ENCODE data around the gene ZNF19.

Gene ZNF19

DNA sequence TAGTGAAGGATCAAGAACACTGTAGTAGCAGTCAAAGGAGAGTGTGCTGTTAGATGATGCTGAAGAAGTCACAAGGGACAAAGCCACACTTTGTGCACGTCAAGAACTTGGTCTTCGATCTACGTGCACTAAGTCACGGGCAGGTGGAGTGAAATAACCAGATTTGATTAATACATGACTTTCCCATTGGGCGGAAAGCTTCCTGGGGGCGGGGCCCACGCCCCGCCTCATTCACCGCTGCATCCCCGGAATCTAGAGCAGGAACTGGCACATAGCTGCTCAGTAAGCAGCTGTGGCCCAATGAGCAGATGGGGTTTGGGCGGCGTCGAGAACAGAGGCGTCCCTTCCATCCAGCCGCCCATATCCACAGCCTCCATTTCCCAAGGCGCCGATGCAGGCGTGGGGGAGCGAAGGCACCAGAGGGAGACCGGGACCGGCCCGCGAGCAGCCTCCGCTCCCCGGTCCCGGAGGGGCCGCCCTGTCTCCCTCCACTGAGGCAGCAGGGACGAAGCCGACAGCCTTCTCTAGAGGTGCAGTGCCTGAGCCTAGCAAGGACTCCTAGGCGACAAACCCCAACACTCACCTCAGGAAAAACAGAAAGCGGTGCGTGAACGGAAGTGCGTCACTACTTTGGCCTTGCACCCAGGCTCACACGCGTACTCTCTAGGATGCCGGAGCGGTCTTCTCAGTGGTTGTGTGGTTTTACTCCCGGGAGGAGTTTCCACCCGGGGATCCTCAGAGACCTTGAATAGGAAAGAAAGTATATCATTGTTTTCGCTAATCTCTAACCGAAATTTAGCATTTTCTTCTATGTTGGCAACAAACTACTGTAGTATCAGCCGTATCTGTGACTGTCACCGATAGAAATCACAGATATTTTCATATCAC, 4.9 kb downstream of the ZNF19 start:
- DNase-seq, result peak; percentile 62 to 68

- no peak for DNase-seq
Observed at GRCh38 chr16:71482569-71482968, 6.6 kb downstream of the ZNF19 start.

- DNase-seq, result no peak
Observed at GRCh38 chr16:71480956-71481355, 8.2 kb downstream of the ZNF19 start.

DNA sequence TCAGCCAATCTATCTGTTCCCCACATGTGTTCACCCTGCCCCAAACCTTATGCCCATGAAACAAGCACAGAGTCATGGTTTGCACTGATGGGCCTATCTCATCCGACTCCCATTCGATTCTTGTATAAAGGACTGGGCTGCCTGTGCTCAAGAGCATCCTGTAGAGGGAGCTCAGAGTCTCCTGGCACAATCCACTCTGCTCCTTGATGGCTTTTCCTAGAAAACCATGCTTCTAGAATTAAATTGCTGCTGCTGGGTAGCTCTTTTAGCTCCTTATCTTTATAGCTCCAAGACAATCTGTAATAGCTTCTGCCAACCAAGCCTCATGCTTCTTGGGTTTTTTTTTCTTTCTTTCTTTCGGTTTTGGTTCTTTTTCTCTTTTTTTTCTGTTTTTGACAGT, 9.7 kb downstream of the ZNF19 start:
- DNase-seq, result no peak

- no peak for DNase-seq
Observed at GRCh38 chr16:71476457-71477124, 12.5 kb downstream of the ZNF19 start.

GRCh38 chr16:71474864-71475263, 14.3 kb downstream of the ZNF19 start:
- DNase-seq, result no peak

- DNase-seq, result no peak
Observed at GRCh38 chr16:71473891-71474290, 15.2 kb downstream of the ZNF19 start.

DNA sequence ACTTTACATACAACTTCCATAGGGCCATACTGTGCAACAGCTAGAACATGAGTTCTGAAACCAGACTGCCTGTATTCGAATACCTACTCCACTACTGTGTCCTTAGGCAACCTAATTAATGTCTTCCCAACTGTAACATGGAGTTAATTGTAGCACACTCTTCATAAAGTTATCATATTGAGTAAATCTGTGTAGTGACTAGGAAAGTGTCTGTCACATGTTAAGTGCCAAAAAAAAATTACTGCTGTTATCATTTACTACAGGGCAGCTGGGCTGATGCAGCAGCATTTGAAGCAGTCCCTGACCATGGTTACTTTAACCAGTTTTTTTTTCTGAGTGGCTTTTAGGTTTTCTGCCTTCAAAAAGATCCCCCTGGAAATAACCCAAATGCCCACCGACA, 16.2 kb downstream of the ZNF19 start:
- DNase-seq, result no peak

GRCh38 chr16:71472051-71472450, 17.1 kb downstream of the ZNF19 start:
- no peak for DNase-seq

- peak; percentile 33 to 37 for DNase-seq
Observed at GRCh38 chr16:71467810-71468209, 21.3 kb downstream of the ZNF19 start.

DNA sequence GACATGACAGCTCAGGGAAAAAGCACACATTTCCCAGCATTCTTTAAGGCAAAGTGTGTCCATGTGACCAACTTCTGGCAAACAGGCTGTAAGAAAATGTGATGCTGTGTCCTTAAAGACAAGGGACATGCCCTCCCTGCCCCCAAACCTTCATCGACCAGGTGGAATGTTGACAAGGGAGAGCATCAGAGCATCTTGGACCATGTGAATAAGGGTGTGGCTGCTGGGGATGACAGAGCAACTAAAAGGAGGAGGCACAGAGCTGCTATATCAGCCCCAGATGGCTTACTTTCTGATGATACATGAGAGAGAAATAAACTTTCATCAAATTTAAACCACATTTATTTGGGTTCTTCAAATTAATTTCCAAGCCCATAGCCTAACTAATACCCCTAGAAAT, 24.9 kb downstream of the ZNF19 start:
- no peak for DNase-seq

GRCh38 chr16:71461686-71462648, 27.2 kb downstream of the ZNF19 start, which contains the start of gene ZNF23:
Gene ZNF23, minus strand, starts transcription at chr16:71462247. Its CDS starts 5,451 bp downstream, at chr16:71456796.
- peak; percentile 62 to 63 for DNase-seq

DNA sequence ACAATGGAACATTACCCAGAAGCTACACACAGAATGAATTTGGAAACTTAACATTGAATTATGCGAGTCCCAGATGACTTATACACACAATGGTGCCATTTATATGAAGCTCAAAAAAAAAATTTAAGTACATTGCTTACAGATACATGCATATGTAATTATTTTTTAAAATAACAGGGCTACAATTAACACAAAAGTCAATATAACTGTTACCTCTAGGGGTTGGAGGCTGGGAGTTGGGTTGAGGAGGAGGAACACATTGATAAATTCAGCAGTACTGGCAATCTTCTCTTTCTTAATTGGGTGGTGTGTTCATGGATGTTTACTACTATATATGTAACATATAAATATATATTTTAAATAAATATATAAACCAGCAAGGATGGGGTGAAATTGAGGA, 28.2 kb downstream of the ZNF19 start:
- DNase-seq, result no peak

DNA sequence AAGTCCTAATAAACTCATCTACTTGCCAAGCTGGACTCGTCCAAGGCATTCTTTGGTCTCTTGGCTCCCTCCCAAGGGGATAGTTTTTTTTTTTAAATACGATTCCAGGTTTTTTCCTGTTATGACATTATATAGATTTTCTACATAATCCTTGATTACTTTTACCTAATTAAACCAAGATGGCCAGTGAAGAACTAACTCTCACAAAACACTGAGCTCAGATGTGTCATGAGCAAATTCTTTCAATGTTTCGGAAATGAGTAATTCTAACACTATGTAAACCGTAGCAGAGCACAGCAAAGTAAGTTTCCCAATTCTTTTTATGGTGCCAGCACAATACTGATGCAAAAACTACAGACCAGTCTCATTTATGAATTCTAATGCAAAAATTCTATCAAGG, 28.9 kb downstream of the ZNF19 start:
- no peak for DNase-seq

GRCh38 chr16:71459510-71459909, 29.6 kb downstream of the ZNF19 start:
- DNase-seq, result no peak

DNA sequence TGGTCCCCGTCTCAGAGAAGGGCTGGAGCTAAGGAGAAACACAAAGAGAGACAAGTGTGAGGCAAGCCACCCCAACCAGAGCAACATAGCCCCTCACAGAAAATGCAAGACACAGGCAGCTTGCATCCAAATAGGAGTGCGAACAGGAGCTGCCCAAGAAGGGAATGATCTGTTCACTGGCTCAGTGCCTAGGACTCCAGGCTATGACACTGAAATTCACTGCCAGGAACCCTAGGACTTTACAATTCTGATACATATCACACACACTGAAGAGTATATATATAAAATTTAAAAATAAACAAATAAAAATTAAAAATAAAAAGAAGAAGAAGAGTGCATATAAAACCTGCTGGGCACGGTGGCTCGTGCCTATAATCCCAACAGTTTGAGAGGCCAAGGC, 32.3 kb downstream of the ZNF19 start:
- no peak for DNase-seq

GRCh38 chr16:71453036-71453435, 36.1 kb downstream of the ZNF19 start:
- DNase-seq, result no peak

DNA sequence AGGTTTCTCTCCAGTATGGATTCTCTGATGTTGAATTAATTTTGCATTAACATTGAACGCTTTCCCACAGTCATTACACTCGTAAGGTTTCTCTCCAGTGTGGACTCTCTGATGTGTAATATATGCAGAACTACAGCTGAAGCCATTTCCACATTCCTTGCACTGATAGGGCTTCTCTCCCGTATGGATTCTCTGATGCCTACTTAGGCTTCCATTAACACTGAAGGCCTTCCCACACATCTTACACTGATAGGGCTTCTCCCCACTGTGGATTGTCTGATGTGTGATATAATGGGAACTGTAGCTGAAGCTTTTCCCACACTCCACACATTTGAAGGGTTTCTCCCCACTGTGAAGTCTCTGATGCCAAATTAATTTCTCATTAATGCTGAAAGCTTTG, 40.1 kb downstream of the ZNF19 start:
- DNase-seq, result no peak

GRCh38 chr16:71448274-71448866, 40.8 kb downstream of the ZNF19 start:
- DNase-seq, result no peak

- no peak for DNase-seq
Observed at GRCh38 chr16:71443714-71444113, 45.4 kb downstream of the ZNF19 start.

DNA sequence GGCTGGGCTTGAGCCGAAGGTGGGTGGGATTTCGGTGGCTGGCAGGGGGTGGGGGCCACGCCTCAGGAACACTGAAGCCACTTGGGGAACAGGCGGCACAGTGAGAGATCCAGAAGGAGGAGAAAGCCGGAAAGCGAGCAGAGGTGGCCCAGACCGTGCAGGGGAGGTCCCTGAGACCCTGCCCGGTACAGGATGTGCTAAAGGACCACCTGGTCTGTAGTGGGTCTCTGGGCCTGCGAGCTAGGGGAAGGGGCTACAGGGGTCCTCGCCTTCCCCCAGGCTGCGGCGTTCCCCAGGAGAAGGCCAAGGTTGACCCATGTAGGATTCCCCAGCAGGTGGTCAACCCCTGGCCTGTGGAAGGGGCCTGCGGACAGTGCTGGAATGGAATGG, 47.1 kb downstream of the ZNF19 start, which contains the start of gene TLE7:
Gene TLE7, minus strand, starts transcription at position 4 of the 390 bp plus-strand sequence. CDS start 8,730 bp downstream, outside the sequence.
- DNase-seq, result no peak

DNA sequence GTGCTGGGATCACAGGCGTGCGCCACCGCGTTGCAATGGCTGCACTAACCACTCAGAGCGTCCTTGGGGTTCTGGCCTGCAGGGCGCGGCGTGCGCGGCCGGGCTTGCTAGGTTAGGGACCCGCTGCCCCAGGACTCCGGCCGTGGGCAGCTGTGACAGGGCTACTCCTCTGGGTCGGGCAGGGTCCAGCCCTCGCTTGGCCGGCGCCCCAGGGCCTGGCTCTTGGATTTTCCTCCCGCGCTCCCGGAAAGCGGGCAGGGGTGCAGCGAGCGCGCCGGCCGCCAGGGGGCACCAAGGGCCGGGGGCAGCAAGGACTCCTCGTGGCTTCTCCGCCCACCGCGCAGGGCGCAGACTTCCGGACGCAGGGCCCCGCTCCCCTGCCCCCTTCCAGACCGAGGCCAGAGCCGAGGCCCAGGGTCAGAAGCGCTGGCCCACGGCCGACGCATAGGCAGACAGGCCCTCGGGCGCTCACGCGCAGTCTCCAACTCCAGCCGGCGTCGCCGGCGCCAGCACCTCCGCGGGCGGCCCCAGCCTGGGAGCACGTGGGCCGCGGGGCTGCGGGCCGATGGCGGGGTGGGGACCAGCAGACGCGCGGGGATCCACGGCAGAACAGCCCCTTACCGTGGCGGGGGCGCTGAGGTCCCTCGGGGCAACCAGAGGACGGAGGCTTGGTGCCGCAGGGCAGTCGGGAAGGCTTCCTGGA, 47.6 kb downstream of the ZNF19 start:
- DNase-seq, result peak in 1 of 2 experiments; percentile 5

Measured in activated CD4-positive, alpha-beta T cell treated with anti-CD3 and anti-CD28 coated beads, Interleukin-2, amount 50 U/mL, for 4 hours (primary cell).